ENCODE measurements around the gene OSBPL9.

GRCh38 chr1:51644020-51644419, 27.1 kb downstream of the OSBPL9 start:
- TF ChIP-seq CTCF (IDR thresholded peaks at IDR 0.05 in 2 of 3, conservative IDR thresholded peaks at IDR 0.05 in 1 of 3; ENCODE audit: insufficient read depth in 2 of 3, low read depth in 1 of 3, low read length in 3 of 3) = no peak
- no peak for TF ChIP-seq ZNF174 (CRISPR knock-in tag; IDR thresholded peaks at IDR 0.05)
- TF ChIP-seq TAF1 (IDR thresholded peaks at IDR 0.05; ENCODE audit: control insufficient read depth, extremely low read depth, insufficient read depth, low read length, severe bottlenecking) = no peak
- no peak for TF ChIP-seq HNRNPLL (IDR thresholded peaks at IDR 0.05; ENCODE audit: low read depth, low read length, poor library complexity, severe bottlenecking)
- TF ChIP-seq ZNF512 (tag; IDR thresholded peaks at IDR 0.05) = no peak
- no peak for TF ChIP-seq PCBP2 (IDR thresholded peaks at IDR 0.05; ENCODE audit: low read depth, low read length, poor library complexity, severe bottlenecking)
- TF ChIP-seq ZKSCAN8 (CRISPR knock-in tag; IDR thresholded peaks at IDR 0.05) = no peak
- TF ChIP-seq PCBP1 (IDR thresholded peaks at IDR 0.05; ENCODE audit: low read depth, low read length, poor library complexity, severe bottlenecking) = no peak
- TF ChIP-seq BHLHE40 (IDR thresholded peaks at IDR 0.05; ENCODE audit: low read length) = no peak
- TF ChIP-seq ZFX (CRISPR knock-in tag; IDR thresholded peaks at IDR 0.05) = no peak
- no peak for TF ChIP-seq SLC30A9 (CRISPR knock-in tag; IDR thresholded peaks at IDR 0.05)
- TF ChIP-seq ATF1 (CRISPR knock-in tag; IDR thresholded peaks at IDR 0.05) = no peak
- no peak for TF ChIP-seq ATF1 (tag; IDR thresholded peaks at IDR 0.05)
- no peak for TF ChIP-seq ZNF263 (CRISPR knock-in tag; IDR thresholded peaks at IDR 0.05; ENCODE audit: borderline replicate concordance)
- no peak for TF ChIP-seq RAD51 (IDR thresholded peaks at IDR 0.05; ENCODE audit: borderline replicate concordance, low read depth)
